Vagina (tissue), 2 donors: ENCODE results near the gene NLGN1. TPM values are rescaled to one million over a fixed set of nuclear protein-coding genes. Genes with fewer than 3 reads are reported as not detected.

Experiments used
- DNase-seq, 2 donors: peaks; one replicate each; pipeline ENCODE4 v3.0.0-alpha.2; 2017; ENCODE audit errors: extremely low spot score in 2 of 2
- H3K27ac ChIP-seq: fragments of 200-600 bp; sonication (generic); one replicate; pipeline ENCODE4 v1.5.1; 2019
- H3K27me3 ChIP-seq: fragments of 200-600 bp; sonication (generic); one replicate; pipeline ENCODE4 v1.5.1; 2019
- H3K36me3 ChIP-seq, 2 donors: fragments of 200-600 bp; sonication (generic); one replicate each; pipeline ENCODE4 v1.5.1; 2017 to 2019
- H3K4me1 ChIP-seq: fragments of 200-600 bp; sonication (generic); one replicate; pipeline ENCODE4 v1.5.1; 2019
- H3K4me3 ChIP-seq, 2 donors: fragments of 200-600 bp; sonication (generic); 1 replicate in 1 of 2; 2 replicates in 1 of 2; pipeline ENCODE4 v1.5.1; 2016 to 2019
- H3K9me3 ChIP-seq: fragments of 200-600 bp; sonication (generic); one replicate; pipeline ENCODE4 v1.5.1; 2019
- CTCF ChIP-seq, 3 experiments: fragments of 450-650 bp in 2 of 3; fragments of 200-600 bp in 1 of 3; sonication (generic) in 1 of 3; IDR thresholded peaks; one replicate each; pipeline ENCODE4 v1.5.1; 2017 to 2019; ENCODE audit warnings: antibody characterized with exemption in 3 of 3, mild to moderate bottlenecking in 2 of 3, moderate library complexity in 2 of 3
- POLR2A ChIP-seq, 2 donors: fragments of 450-650 bp; IDR thresholded peaks; one replicate each; pipeline ENCODE4 v1.6.1; 2017; ENCODE audit warnings: antibody characterized with exemption in 2 of 2, mild to moderate bottlenecking in 2 of 2, moderate library complexity in 2 of 2
- POLR2AphosphoS5 ChIP-seq, 2 donors: sonication (generic); formaldehyde crosslinking; IDR thresholded peaks; one replicate each; pipeline ENCODE4 v1.9.0; 2017; ENCODE audit warnings: antibody characterized with exemption in 2 of 2, mild to moderate bottlenecking in 2 of 2, low read depth in 1 of 2; ENCODE audit not compliant: insufficient read depth in 1 of 2
- intact Hi-C: fragments of 100-400 bp; cut with DNase I; formaldehyde crosslinking; loops from one replicate; pipeline ENCODE4 v1.15.1; 2023
- total RNA-seq: library from RNA; depleted of rRNA; stranded (reverse); fragments of >200 nt; gene quantifications from one replicate; pipeline ENCODE4 v1.2.3, GENCODE V29; 2016

NLGN1 gene
- total RNA-seq, 1 donor from 2014 or later = 4.7 TPM

- no peak for DNase-seq
- Histone ChIP-seq H3K4me3 (no peak overlapping the region), H3K27me3 (no peaks in the 10 kb centered on the region), H3K4me1 (no peaks in the 10 kb centered on the region), H3K27ac (no peak overlapping the region), H3K9me3 (no peaks in the 10 kb centered on the region), H3K36me3 (no peaks in the 10 kb centered on the region)
- no peak for TF ChIP-seq CTCF (IDR thresholded peaks at IDR 0.05)
- no peak for TF ChIP-seq POLR2A (IDR thresholded peaks at IDR 0.05)
- TF ChIP-seq POLR2AphosphoS5 (IDR thresholded peaks at IDR 0.05; ENCODE audit: insufficient read depth in 1 of 2, low read depth in 1 of 2) = no peak
- intact Hi-C loops = no loop called here
Measured at GRCh38 chr3:174197416-174197815, 799.9 kb downstream of the NLGN1 start.

DNA sequence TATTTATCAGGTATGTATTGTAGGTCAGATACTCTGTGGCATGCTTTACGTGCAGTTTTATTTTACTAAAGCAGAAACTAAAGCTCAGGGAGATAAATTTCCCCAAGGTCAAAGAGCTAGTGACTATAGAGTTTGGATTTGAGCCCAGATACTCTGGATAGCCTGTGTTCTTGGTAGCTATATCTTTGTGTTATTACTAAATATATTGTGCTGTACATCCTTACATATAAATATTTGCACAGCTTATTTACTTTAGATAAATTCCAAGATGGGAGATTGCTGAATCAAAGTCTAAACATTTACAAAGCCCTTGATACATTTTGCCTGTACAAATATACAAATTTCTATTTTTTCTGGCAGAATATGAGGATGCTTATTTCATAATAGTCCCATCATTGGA lies 800.7 kb downstream of the NLGN1 start:
- Histone ChIP-seq H3K4me1 (no peaks in the 10 kb centered on the region), H3K36me3 (no peaks in the 10 kb centered on the region), H3K9me3 (no peaks in the 10 kb centered on the region), H3K4me3 (no peak overlapping the region), H3K27ac (no peak overlapping the region), H3K27me3 (no peaks in the 10 kb centered on the region)
- intact Hi-C loops = no loop called here
- DNase-seq = no peak
- TF ChIP-seq POLR2A (IDR thresholded peaks at IDR 0.05) (no peak), CTCF (IDR thresholded peaks at IDR 0.05) (no peak), POLR2AphosphoS5 (IDR thresholded peaks at IDR 0.05; ENCODE audit: insufficient read depth in 1 of 2, low read depth in 1 of 2) (no peak)

GRCh38 chr3:174199696-174200095 lies 802.2 kb downstream of the NLGN1 start:
- intact Hi-C loops = no loop called here
- Histone ChIP-seq H3K36me3 (no peaks in the 10 kb centered on the region), H3K27me3 (no peaks in the 10 kb centered on the region), H3K9me3 (no peaks in the 10 kb centered on the region), H3K27ac (no peak overlapping the region), H3K4me1 (no peaks in the 10 kb centered on the region), H3K4me3 (no peak overlapping the region)
- TF ChIP-seq POLR2A (IDR thresholded peaks at IDR 0.05) (no peak), POLR2AphosphoS5 (IDR thresholded peaks at IDR 0.05; ENCODE audit: insufficient read depth in 1 of 2, low read depth in 1 of 2) (no peak), CTCF (IDR thresholded peaks at IDR 0.05) (no peak)
- DNase-seq = no peak

- DNase-seq = no peak
- no peak overlapping the region for H3K4me3 ChIP-seq
- no peak overlapping the region for H3K27ac ChIP-seq
- no peaks in the 10 kb centered on the region for H3K9me3 ChIP-seq
- intact Hi-C loops = no loop called here
- H3K4me1 ChIP-seq = no peaks in the 10 kb centered on the region
- no peaks in the 10 kb centered on the region for H3K27me3 ChIP-seq
- TF ChIP-seq POLR2AphosphoS5 (IDR thresholded peaks at IDR 0.05; ENCODE audit: insufficient read depth in 1 of 2, low read depth in 1 of 2) = no peak
- no peak for TF ChIP-seq POLR2A (IDR thresholded peaks at IDR 0.05)
- TF ChIP-seq CTCF (IDR thresholded peaks at IDR 0.05) = no peak
- no peaks in the 10 kb centered on the region for H3K36me3 ChIP-seq
Measured at GRCh38 chr3:174202116-174202515, 804.6 kb downstream of the NLGN1 start.

DNA sequence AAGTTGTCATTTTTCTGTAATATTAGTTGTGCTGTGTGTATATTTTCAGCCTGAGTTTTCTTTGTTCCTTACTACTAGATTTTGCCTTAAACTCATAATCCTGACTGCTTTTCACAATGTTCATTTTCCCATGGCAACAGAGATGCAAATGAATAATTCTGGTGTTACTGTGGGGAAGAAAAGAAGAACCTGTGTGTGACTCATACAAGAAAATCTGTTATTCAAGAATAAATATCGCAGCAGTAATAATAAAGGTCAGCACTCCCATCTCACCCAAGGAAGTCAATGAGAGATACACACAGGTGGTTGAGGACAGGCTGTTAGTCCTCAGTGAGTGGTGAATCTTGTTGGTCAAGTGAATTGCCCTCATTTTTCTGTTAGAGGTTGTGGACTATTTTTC lies 805.0 kb downstream of the NLGN1 start:
- H3K27ac ChIP-seq = no peak overlapping the region
- H3K4me1 ChIP-seq = no peaks in the 10 kb centered on the region
- H3K36me3 ChIP-seq = no peaks in the 10 kb centered on the region
- DNase-seq = no peak
- no peak for TF ChIP-seq CTCF (IDR thresholded peaks at IDR 0.05)
- no peak for TF ChIP-seq POLR2A (IDR thresholded peaks at IDR 0.05)
- no peak for TF ChIP-seq POLR2AphosphoS5 (IDR thresholded peaks at IDR 0.05; ENCODE audit: insufficient read depth in 1 of 2, low read depth in 1 of 2)
- H3K9me3 ChIP-seq = no peaks in the 10 kb centered on the region
- intact Hi-C loops = no loop called here
- no peaks in the 10 kb centered on the region for H3K27me3 ChIP-seq
- H3K4me3 ChIP-seq = no peak overlapping the region
